ENCODE data around the gene ITIH3.

ITIH3 gene

GRCh38 chr3:52827441-52827840, 32.8 kb downstream of the ITIH3 start:
- no peak for DNase-seq (ENCODE audit: low read depth in 3 of 3)

DNA sequence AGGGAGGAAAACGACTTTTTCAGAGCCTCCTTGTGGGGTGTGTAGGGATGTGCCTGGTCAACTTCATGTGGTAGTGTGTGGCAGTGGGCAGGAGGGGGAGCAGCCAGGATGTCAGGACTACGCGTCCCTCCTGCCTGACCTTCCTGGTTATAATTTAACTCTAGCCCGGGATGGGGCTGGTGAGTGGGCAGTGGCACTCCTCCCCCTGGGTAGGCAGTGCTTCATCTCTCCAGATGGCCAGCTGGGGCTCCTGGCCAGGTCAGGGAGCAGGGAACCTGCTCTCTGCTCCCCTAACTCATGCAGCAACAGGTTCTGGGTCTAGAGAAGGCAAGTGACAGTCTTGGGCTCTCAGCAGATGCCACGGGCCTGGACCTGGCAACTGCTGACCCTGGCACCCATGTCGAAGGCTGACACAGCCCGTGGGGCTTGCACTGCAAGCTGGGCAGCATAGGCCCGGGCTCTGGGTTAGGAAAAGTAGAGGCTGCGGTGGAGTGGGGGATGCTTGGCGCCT, 33.3 kb downstream of the ITIH3 start:
- DNase-seq (ENCODE audit: low read depth in 3 of 3): no peak

GRCh38 chr3:52829482-52829881, 34.9 kb downstream of the ITIH3 start:
- DNase-seq (ENCODE audit: low read depth in 3 of 3): no peak

DNA sequence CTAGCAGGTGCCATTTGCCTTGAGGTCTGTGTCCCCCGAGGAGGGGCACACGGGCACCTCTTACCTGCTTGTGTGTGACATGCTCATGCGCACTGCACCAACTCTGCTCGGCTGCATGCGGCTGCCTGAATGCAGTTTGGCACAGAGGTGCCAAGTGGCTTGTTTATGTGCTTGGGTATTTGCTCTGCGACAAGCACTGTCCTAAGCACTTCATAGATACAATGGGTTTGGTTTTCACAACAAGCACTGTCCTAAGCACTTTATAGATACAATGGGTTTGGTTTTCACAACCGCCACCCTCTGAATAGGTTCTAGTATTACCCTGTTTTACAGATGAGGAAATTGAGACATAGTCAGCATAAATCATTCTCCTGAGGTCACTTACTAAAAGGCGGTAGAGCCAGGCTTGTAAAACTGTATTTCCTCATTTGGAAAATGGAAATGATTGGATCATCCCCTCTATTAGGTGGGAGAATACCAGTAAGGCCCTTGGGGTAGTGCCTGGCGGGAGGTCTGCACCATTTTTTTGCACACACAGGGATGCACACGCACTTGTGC, 35.4 kb downstream of the ITIH3 start:
- no peak for DNase-seq (ENCODE audit: low read depth in 3 of 3)

DNA sequence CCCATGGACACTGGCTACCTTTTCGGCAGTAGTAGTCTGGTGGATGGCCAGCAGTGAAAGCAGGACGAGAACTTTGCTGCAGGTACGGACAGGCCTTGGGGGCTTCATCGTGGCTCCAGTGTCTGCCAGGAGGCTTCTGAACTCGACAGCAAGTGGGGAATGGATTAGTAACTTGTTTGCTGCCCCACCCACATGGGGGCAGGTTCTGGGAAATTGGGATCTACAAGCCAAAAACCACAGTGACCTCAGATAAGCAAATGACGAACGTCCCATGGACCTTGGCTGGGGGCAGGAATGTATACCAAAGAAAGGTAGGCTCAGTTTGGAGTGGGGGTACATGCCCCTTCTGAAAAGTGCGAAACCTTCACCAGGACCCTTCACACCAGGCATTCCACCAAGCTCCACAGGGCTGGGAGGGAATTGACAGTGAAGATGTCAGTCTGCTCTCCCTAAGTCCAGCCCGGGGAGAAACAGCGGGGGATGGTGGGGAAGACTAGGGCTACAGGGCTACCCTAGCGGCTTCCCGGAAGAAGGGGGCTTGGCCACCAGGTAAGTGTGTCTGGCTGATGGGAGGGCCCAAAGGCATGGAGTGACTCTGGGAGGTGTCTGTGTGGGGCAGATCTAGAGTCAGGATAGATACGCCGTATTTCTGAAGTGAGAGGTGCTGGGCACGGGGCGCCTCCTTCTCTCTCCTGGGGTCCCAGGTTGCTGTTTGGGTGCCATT, 36.1 kb downstream of the ITIH3 start, which contains the start of gene ITIH4:
Gene ITIH4, minus strand, starts transcription at position 138 of the 724 bp plus-strand sequence. Its CDS starts 30 bp downstream, at position 108.
- DNase-seq (ENCODE audit: low read depth in 3 of 3): no peak

DNA sequence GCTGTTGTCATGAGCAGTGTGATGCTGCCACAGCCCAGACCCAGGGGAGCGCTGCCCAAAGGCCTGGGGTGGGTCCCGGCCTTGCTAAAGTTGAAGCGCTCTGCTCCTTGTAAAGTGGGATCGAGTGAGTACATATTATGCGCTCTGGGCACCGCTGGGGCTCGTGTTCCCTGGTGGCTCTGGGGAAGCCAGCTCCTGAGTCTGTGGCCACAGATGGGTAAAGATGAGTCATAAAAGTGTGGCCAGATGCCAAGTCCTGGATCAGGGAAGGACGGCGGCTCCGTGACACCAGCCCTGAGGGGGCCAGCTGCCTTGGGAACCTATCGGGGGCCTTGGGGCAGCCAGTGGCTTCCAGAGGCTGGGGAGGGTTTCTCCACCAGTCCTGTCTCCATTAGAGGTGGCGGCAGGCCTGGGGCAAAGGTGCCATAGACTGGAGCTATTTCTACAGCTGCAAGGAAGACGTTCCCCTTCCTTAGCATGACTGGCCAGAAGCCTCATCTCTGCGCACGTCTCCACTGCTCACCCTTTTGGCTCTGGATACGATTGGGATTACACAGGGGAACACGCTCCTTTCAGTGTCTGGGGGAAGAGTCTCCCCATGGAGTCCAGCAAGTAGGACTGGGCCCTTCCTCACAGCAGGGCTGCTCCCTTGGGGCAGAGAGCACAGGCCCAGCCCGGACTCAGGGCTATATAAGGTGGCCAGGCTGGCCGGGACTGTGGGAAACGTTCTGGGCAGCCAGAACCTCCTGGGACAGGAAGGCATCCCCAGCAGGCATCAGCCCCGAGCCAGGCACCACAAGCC, 37.1 kb downstream of the ITIH3 start:
- no peak for DNase-seq (ENCODE audit: low read depth in 3 of 3)

DNA sequence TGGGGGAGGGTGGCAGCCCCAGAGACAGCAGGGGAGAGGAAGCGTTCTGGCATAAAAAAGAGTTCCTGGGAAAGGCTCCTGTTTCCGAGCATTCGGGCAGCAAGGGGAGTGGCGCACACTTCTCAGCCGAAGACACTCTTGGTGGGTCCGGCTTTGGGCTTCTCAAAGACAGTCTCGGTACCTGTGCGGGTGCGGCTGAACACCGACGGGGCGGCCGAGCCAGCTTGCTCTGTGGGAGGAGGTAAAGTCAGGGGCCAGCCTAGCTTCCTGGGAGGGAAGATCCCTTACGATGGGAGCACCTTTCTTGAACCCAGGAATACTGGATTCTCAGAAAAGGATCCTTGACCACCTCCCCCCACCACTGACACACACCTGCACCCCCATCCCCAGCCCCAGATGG, 38.6 kb downstream of the ITIH3 start:
- no peak for DNase-seq (ENCODE audit: low read depth in 3 of 3)

DNA sequence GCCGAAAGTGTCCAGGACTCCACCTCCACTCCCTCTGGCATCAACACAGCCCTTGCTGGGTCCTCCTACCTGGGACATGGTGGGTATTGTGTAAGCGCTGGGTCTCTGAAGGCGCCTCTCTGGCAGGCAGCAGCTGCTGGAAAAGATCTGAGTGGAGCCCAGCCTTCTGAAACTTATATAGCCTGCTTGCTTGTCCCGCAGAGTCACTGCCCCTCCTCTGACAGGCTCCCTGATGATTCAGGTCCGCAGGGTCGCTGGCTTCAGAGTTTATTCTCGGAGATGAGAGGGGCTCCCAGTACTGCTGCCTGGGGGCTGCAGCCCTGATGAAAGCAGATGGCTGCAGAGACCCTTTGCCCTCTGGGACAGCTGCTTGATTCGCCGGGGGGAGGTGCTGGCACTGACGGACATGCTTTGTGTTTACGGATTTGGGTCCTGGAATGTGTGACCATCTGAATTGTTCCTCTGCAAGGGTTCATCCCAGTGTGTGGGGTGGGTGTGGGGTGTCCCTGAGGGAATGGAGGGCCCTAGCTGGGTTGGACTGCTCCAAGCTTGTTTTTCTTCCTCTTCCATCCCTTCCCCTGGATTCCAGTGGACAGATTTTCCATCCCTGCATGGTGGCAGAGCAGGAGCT, 40.4 kb downstream of the ITIH3 start, which contains the start of gene MUSTN1:
Gene MUSTN1, minus strand, starts transcription at position 149 of the 631 bp plus-strand sequence. Its CDS starts 71 bp downstream, at position 78.
- no peak for DNase-seq (ENCODE audit: low read depth in 3 of 3)

GRCh38 chr3:52835766-52836470, 41.3 kb downstream of the ITIH3 start:
- no peak for DNase-seq (ENCODE audit: low read depth in 3 of 3)

DNA sequence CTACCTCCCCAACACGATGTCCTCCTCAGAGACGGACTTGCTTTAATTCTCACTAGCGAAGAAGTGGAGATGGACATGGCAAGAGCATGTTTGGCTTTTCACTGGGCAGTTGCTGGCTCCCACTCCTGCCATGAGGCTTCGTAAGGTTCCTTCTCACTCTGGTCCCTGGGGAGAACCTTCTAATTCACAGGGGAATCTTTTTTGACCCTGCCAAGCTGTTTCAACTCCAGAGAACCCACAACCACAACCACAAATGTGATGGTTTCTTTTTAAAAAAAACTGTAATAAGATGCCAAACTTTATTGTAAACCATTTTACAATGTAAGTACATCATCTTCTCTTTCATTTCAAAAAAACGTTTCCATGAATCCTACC, 41.9 kb downstream of the ITIH3 start:
- DNase-seq (ENCODE audit: low read depth in 3 of 3): no peak

- DNase-seq (ENCODE audit: low read depth in 3 of 3): no peak
These were observed 42.4 kb downstream of the ITIH3 start for GRCh38 chr3:52836986-52837385.

GRCh38 chr3:52838561-52839267, 44.1 kb downstream of the ITIH3 start:
- DNase-seq (ENCODE audit: low read depth in 3 of 3): no peak

DNA sequence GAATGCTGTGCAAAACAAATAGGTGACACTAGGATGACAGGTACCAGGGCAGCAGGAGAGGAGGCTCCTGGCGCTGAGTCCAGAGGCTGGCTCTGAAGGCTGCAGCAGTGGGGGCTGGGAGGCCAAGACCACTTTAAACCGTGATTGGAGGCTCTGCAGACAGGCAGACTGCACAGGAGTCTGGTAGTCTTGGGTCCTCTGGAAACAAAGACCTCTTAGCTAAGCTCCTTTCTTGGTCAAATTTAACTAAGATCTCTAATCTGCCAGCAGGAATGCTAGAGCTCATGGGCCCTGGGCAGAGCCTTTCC, 44.6 kb downstream of the ITIH3 start:
- no peak for DNase-seq (ENCODE audit: low read depth in 3 of 3)

GRCh38 chr3:52839892-52840545, 45.4 kb downstream of the ITIH3 start:
- no peak for DNase-seq (ENCODE audit: low read depth in 3 of 3)

- no peak for DNase-seq (ENCODE audit: low read depth in 3 of 3)
These were observed 46.8 kb downstream of the ITIH3 start for GRCh38 chr3:52841211-52841980.

DNA sequence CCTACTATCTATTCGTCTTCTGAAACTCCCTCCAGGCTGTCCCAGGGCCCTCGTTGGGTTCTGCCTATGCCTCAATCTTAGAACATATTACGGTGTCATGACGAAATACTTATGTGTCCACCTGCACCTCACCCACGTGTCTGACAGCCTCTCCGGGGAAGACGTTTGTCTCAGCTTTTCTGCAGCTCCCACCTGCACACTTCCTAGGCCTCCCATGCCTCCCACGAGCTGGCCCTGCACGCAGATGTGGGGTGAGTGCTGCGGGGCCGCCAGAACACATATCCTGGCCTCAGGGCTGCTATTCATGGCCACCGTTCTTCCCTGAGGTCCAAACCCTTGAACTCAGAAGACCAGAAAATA, 47.4 kb downstream of the ITIH3 start:
- no peak for DNase-seq (ENCODE audit: low read depth in 3 of 3)

DNA sequence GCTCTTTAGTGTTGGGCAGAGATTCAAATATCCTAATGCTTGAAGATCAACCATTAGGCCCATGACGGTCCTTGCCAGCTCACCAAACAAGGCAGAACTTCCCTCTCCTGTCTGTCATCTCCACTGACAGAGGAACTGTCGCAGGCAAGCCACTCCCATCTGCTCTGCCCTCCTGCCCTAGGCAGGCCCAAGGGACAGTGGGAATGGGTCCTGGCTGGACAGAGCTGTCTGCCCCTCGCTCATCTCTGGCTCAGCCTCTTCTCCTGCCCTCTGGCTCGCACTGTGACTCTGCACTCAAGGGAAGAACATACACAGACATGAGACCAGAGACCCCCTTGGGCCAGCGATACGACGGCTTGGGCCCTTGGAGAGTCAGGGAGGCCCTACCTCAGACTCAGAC, 47.8 kb downstream of the ITIH3 start:
- no peak for DNase-seq (ENCODE audit: low read depth in 3 of 3)

- no peak for DNase-seq (ENCODE audit: low read depth in 3 of 3)
These were observed 48.7 kb downstream of the ITIH3 start for GRCh38 chr3:52843108-52843865.

GRCh38 chr3:52843881-52844280, 49.3 kb downstream of the ITIH3 start:
- DNase-seq (ENCODE audit: low read depth in 3 of 3): no peak

Measured in stimulated activated CD4-positive, alpha-beta T cell treated with anti-CD3 and anti-CD28 coated beads, TNF-alpha, amount 100 ng/mL, for 48 hours (primary cell).